ENCODE data around the gene BCAT1.
"Not testable (repeated sequence)": the region's sequence is repeated elsewhere in the genome, so short reads cannot be mapped to it uniquely, and the experiment has no call there.

The BCAT1 gene

DNA sequence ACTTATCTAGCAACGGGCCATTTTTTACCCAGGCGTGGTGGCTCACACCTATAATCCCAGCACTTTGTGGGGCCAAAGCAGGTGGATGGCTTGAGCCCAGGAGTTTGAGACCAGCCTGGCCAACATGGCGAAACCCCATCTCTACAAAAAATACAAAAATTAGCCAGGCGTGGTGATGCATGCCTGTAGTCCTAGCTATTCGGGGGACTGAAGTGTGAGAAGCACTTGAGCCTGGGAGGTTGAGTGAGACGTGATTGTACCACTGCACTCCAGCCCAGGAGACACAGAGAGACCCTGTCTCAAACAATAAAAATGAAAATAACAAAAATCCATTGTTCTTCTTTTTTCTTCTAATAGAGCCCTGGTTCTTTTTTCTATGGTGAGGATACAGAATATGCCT lies 7.5 kb upstream of the BCAT1 start:
- DNase-seq (ENCODE audit: low read depth) = not testable (repeated sequence)

GRCh38 chr12:24955853-24956252 lies 7.0 kb upstream of the BCAT1 start:
- no peak for DNase-seq (ENCODE audit: low read depth)

- no peak for DNase-seq (ENCODE audit: low read depth)
Measured at GRCh38 chr12:24955389-24955788, 6.5 kb upstream of the BCAT1 start.

- DNase-seq (ENCODE audit: low read depth) = no peak
Measured at GRCh38 chr12:24954261-24954660, 5.4 kb upstream of the BCAT1 start.

GRCh38 chr12:24952389-24952788 lies 3.5 kb upstream of the BCAT1 start:
- DNase-seq (ENCODE audit: low read depth) = no peak

DNA sequence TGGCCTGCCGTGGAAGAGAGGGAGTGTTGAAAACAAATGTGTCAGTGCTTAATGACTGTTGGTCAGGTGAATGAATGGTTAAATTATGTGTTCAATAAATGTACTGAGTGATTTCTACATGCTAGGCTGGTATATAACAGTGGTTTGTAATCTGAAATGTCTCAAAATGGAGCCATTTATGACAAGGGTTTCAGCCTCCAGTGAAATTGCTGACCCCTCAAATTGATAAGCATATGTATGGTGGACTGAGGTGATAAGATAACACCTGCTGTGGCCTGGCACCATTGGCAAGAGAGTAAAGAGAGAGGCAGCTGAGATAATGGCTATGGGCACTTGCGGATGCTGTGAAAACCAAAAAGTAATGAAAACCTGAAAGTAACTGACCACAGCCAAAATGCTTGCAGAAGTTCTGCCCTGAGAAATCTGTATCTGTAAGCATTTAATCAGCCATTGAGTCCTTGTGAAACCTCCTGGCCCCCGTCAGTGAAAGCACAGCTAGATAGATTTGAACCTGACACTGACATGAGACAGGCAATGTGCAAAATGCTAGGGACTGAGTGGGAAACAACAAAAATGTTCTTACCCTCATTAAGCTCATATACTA lies 1.4 kb upstream of the BCAT1 start:
- DNase-seq (ENCODE audit: low read depth) = no peak

DNA sequence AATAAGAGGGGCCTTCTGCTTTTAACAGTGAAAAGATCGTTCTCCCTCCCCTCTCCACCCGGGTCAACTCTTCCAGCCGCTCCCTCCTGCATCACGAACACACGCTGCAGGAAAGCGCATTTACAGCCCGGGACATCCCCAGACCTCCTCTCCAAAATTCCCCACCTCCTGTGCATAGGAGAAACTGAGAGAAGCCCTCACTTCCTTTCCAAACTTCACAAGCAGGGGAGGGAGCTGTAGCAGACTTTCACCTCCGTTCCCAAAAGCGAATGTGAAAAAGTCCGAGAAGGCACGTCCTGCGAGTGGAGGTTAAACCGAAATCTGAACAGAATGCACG lies 513 bp downstream of the BCAT1 start:
- no peak for DNase-seq (ENCODE audit: low read depth)

DNA sequence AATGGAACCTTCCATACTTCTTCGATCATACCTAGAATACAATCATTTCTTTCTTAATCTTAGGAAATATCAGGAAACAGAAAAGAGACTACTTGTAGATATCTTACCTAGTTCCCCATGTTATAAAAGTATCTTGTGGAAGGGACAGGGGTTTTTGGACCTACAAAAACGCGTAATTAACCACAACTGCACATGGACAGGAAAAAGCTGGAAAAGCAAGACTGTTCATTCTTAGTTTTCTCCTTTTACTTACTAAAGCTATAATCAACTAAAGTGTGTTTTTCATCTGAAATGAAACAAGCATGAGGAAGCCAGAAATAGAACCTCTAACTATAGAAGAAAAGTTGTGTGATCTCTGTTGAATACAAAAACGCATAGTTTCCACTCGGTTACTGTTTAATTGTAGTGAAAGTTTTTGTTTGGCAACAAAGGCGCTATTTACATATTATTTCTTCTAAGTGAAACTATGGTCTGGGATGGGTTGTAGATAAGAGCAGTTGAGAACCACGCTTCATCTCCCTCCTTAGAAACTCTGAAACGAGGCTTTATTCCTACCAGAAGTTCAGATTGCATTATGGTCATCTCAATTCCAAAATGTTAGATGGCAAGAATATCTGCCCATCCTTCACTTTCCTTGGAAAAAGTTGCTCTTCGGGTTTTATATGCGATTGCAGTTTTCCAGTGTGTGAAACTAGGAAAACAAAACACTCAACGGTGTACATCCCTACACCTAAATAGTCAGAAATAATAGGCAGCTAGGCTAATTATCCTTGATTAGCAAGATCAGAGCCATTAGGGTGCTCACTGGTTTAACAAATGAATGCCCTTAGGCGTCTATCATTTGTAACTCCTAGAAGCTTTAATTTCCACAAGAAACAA lies 1.1 kb downstream of the BCAT1 start:
- DNase-seq (ENCODE audit: low read depth) = no peak

GRCh38 chr12:24945845-24946244 lies 3.1 kb downstream of the BCAT1 start:
- no peak for DNase-seq (ENCODE audit: low read depth)

DNA sequence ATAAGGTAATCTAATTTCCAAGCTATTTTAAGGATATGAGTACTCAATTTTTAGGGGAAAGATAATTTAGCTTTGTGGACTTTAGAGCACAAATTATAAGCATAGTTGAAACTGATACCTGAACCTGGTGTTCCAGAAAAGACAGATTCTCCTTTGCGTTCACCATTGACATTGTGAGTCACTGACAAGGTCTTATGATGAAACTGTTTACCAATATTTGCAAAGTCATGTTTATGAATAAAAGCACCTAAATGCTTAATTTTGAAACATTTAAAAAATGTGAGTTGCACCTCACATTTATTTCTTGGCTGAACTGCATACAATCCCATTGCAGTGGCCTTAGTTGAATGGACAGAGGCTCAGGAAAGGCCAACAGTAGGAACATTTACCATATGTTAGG lies 3.9 kb downstream of the BCAT1 start:
- no peak for DNase-seq (ENCODE audit: low read depth)

DNA sequence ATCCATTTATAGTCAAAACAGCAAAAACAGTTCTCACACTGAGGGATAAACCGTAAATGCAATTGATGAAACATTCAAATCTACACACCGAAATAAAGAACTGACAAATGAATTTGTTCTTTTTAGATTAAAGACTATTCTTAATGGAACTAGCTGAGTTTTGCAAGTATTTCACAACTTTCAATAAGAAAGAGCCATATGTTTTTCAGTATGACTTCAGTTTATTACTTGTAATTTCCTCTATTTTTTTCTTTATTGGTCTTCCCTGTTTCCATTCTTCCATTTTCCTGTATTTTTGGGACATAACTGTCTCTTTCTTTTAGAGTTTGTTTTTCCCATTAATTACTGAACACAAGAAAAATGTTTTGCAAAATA lies 4.3 kb downstream of the BCAT1 start:
- no peak for DNase-seq (ENCODE audit: low read depth)

GRCh38 chr12:24943947-24944600 lies 4.8 kb downstream of the BCAT1 start:
- no peak for DNase-seq (ENCODE audit: low read depth)

DNA sequence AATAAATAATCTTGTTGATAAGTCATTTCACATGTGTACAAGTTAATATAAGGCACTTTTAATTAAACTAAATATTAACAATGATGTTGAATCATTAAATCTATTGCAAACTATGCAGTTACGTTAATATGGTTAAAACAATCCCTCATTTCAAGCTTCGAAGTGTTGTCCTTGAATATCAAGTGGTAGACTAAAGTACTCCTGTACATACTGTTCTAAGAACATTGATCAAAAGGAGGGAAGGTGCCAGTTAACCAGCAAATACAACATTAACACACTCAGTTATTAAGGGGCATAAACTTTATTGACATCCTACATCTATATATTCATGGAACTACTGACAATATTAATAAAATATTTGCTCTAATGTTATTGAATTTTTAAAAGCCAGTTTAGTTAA lies 8.7 kb downstream of the BCAT1 start:
- DNase-seq (ENCODE audit: low read depth) = no peak

GRCh38 chr12:24939551-24939950 lies 9.3 kb downstream of the BCAT1 start:
- DNase-seq (ENCODE audit: low read depth) = not testable (repeated sequence)

DNA sequence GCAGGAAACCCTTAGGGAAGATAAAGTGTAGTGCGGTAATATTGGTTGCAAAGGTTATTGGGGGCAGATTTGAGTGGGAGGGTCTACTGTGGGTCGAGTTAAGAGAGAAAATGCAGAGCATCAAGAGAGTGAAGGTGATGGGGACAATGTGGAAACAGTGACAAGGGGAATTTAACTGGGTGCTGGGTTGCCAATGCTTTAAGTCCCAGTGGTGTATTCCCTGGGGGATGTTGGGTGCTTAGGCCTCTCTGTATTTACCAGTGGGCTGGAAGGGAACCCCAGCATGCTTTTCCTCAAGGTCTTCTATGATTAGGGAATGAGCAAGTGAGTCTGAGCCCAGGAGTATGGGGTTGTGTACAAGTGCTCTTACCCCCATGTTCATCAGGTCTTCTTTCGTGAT lies 10.6 kb downstream of the BCAT1 start:
- no peak for DNase-seq (ENCODE audit: low read depth)

DNA sequence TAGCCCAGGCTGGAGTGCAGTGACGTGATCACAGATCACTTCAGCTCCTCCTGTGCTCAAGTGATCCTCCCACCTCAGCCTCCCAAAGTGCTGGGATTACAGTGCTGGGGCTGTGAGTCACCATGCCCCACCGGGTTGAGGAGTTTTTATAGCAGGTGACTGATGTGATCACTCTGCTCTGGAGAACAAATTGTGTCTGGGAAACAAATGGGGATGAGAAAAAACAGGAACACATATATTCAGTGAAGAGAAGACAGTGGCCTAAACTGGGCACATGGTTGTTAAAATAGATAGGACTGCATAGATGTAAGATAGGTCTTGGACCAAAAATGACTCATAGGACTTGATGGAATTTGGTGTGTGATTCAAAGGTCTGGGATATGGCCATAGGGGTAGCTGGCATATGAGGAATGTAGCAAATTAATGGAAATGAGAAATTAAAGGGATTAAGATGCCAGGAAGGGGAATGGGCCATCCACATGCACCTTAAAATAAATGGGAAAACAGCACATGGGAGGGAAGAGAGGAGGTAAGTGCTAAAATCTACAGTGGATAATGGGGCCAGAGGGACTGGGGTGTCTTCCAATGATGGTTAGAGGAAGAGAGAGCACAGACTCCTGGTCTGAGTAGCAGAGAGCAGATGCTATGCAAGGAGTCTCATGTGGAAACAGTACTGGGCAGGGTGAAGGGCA lies 11.2 kb downstream of the BCAT1 start:
- no peak for DNase-seq (ENCODE audit: low read depth)

DNA sequence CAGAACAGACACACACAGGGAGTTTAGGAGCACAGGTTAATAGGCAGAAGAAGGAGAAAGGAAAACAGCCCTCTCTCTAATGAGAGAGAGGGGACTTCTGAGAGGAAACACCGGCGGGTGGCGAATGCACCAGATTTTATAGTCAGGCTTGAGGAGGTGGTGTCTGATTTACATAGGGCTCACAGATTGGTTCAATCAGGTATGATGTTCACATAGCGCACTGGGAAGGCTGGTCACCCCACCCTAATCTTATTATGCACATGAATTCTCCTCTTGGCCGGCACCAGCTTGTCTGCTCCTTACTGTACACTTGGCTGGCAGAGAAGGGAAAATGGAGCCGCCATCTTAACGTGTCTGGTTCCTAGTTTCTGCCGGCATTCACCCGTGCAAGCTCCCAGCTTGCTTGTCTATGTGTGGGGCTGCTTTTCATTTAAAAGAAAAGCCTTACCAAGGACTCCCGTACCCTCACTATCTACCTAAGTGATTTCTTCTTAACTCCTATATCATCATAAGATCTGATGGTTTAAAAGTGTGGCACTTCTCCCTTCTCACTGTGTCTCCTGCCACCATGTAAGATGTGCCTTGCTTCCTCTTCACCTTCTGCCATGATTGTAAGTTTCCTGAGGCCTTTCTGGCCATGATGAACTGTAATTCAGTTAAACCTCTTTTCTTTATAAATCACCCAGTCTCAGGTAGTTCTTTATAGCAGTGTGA lies 15.1 kb downstream of the BCAT1 start:
- no peak for DNase-seq (ENCODE audit: low read depth)

- no peak for DNase-seq (ENCODE audit: low read depth)
Measured at GRCh38 chr12:24931666-24932405, 17.1 kb downstream of the BCAT1 start.

- DNase-seq (ENCODE audit: low read depth) = no peak
Measured at GRCh38 chr12:24929953-24930352, 18.9 kb downstream of the BCAT1 start.

- not testable (repeated sequence) for DNase-seq (ENCODE audit: low read depth)
Measured at GRCh38 chr12:24928533-24929306, 20.2 kb downstream of the BCAT1 start.

DNA sequence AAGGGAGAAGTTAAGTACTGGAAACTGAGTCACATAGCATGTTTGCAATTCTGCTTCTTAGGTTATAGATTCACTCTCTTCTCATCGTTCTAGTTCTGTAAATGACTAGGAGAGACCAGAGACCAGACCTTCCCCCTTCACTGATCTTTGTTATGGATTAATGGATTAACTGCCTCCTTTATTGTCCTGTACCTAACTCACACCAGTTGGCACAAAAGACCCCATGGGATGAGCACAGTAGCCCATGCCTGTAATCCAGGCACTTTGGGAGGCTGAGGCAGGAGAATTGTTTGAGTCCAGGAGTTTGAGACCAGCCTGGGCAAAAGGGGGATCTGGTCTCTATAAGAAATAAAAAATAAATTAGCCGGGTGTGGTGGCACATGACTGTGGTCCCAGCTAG lies 20.8 kb downstream of the BCAT1 start:
- no peak for DNase-seq (ENCODE audit: low read depth)
